Choroid plexus epithelial cell (primary cell): ENCODE measurements around the gene ARSB.

Experiments
- DNase-seq: peaks from one replicate; pipeline ENCODE4 v3.0.0-alpha.2; 2010; ENCODE audit warnings: low read depth
- H3K4me3 ChIP-seq: 2 replicates; pipeline ENCODE4 v1.5.1; 2011; ENCODE audit warnings: low read depth, mild to moderate bottlenecking, control low read depth, low read length, moderate library complexity
- CTCF ChIP-seq: conservative IDR thresholded peaks from 2 replicates; pipeline ENCODE4 v1.5.1; 2011; ENCODE audit warnings: low read depth, mild to moderate bottlenecking, control low read depth, inconsistent platforms, low read length, moderate library complexity

Gene ARSB

GRCh38 chr5:78958672-78959445 lies 26.3 kb downstream of the ARSB start:
- TF ChIP-seq CTCF, result no peak
- H3K4me3 ChIP-seq, result no peak overlapping the region
- DNase-seq, result no peak

GRCh38 chr5:78956901-78957300 lies 28.2 kb downstream of the ARSB start:
- no peak overlapping the region for H3K4me3 ChIP-seq
- no peak for DNase-seq
- no peak for TF ChIP-seq CTCF

- no peak overlapping the region for H3K4me3 ChIP-seq
- DNase-seq, result peak; percentile 63
- no peak for TF ChIP-seq CTCF
Observed at GRCh38 chr5:78953092-78953800, 31.9 kb downstream of the ARSB start.

- peak overlapping the region; percentile 7 for H3K4me3 ChIP-seq
- peak; percentile 94 for DNase-seq
- TF ChIP-seq CTCF, result no peak
Observed at GRCh38 chr5:78930721-78931120, 54.4 kb downstream of the ARSB start.

GRCh38 chr5:78929833-78930232 lies 55.3 kb downstream of the ARSB start:
- TF ChIP-seq CTCF, result peak; percentile 3
- DNase-seq, result no peak
- H3K4me3 ChIP-seq, result no peak overlapping the region

GRCh38 chr5:78927657-78928282 lies 57.3 kb downstream of the ARSB start:
- TF ChIP-seq CTCF, result no peak
- H3K4me3 ChIP-seq, result no peak overlapping the region
- peak; percentile 93 for DNase-seq
